GM21423 (cell line): ENCODE data around the gene TLE6.
A peak's percentile ranks its signal among the peaks of the same experiment; 100 is the strongest.
"Not testable (repeated sequence)": the region's sequence is repeated elsewhere in the genome, so short reads cannot be mapped to it uniquely, and the experiment has no call there.

Experiments used
- ATAC-seq: cut with Tn5 transposase; IDR thresholded peaks from one replicate; pipeline ENCODE4 v1.9.1; 2021; ENCODE audit warnings: mild to moderate bottlenecking, moderate library complexity; ENCODE audit not compliant: unreplicated experiment

The TLE6 gene

DNA sequence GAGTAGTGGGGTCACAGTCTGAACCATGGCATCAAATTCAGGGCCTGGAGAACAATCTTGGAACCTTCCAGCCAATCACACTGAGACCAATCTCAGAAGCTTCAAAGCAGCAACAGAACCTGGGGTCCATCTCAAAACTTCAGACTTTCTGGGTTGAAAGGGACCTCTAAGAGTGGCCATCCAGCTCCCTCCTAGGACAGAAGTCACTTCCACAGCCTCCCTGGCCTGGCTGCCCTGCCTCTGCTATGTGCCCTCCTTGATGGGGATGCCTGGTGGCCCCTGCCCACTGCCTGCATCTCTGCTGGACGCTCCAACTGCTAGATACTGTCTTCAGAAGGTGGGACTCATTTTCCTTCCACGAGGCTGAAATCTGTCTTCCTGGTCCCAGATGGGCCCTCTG is 49.9 kb downstream of the TLE6 start:
- no peak for ATAC-seq

DNA sequence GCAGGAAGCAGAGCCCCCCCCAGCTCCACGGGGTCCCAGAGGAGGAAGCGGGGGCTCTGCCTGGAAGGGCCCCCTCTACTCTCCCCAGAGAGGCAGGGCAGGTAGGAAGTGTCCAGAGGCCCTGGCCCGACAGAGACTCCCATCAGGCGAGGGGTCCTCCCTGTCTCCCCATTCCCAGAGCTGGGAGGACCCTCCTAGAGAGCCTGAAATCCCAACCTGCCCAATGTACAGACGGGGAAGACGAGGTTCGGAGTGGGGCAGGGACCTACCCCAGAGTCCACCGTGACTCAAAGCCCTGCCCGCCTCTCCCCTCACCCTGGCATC is 50.6 kb downstream of the TLE6 start:
- no peak for ATAC-seq

DNA sequence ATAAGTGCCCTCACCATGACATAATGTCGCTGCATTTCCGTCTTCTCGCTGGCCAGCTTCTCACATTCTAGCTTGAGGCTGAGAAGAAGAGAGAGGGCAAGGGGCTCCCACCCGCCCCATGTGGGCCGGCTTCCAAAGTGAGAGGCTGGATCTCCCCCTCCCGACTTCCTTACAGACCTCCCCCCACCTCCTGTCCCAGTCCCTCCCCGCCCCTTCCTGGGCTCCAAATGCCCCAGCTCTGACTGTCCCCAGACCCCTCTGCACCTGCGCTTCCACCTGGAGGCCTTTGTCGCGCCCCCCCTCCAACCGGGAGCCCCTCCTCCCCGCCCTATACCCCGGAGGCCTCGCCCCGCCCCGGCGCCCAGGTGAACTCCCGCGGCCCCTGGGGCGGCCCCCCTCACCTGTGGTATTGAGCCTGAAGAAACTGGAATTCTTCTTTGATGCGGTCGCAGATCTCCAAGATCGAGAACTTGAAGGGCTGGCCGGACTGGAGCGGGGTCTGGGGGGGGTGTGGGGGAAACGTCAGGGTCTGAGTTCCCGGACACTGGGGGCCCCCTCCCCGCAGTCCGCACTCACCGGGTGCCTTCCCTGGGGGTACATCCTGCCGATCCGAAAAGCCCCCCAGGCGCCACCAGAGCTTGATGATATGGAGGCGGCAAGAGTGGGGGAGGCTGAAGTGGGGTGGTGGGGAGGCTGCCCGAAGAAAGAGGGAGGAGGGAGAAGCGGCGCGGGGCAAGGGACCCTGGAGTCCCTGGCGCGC is 51.1 kb downstream of the TLE6 start:
- ATAC-seq: no peak

DNA sequence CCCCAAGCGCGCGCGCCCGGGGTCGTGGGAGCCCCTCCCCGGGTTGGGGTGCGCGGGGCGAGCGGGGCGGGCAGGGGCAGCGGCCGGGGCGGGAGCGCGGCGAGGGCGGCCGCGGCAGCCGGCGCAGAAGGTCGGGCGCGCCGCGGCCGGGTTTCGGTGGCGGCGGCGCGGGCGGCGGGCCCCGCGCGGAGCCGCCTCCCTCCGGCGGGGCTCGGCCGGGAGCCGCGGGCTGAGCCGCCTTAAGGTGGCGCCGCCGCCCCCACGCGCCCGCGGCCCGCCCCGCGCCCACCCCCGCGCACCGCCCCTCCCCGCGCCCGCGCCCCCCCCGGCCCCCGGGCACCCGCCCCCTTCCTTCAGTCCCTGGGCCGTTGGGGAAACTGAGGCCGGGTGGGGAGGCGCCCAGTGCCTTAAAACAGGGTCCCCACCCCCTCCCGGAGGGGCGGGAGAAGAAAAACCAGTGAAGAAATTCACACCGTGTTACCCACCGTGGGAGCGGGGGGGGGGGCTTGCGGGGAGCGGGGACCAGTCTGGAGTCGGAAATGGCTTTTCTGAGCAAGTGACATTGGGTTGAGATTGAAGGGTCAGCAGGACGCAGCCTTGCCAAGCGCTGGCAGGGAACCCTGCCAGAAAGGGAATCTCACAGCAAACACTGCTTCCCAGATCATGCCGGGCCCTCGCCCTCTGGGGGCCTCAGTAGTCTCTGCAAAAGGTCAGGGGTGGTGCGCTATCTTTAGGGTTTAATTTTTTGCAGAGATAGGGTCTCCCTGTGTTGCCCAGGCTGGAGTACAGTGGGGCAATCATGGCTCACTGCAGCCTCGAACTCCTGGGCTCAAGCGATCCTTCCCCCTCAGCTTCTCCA is 51.9 kb downstream of the TLE6 start, which contains the start of gene TLE2:
Gene TLE2 (minus strand): TSS at position 216 of the 859 bp plus-strand sequence. CDS start 376 bp downstream, outside the sequence.
- no peak for ATAC-seq

DNA sequence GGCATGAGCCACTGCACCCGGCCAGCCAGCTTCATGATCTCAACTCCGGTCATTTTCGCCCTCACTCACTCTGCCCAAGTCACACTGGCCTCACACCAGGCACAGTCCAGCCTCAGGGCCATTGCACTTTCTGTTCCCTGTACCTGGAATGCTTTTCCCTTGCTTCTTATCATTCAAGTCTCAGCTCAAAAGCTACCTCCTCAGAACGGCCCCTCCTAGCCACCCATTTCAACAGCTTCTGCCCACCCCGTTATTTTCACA is 54.2 kb downstream of the TLE6 start:
- no peak for ATAC-seq

DNA sequence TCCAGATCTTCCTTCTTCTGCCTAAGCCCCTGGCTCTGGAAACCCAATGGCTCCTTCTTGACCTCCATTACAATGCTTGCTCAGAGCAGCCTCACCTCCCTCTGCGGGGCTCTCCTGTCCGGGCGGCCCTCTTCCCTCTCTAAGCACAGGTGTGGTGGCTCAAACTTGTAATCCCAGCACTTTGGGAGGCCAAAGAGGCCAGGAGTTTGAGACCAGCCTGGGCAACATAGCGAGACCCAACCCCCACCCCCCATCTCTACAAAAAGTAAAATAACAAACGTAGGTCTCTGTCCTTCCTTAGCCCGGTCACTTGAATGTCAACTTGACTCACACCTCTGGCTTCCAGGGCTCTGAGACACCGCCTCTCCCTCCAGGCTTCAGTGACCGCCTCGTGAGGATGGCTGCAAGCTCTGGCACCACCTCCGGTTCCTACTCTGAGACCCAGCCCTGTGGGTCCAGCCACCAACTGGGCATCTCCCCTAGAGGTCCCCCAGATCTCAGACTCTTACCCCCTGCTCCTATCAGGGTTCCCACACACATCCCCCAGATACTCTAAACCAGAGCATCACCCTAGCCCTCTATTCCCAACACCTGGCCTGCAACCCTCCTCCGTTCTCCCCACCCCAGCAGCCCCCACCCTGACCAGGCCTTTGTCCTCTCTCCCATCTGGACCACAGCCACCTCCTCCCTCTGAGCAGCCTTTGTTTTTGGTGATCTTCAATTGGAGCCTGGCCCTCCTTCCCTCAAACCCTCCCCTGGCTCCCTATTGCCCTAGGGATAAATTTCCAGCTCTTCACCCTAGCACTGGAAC is 56.4 kb downstream of the TLE6 start:
- no peak for ATAC-seq

DNA sequence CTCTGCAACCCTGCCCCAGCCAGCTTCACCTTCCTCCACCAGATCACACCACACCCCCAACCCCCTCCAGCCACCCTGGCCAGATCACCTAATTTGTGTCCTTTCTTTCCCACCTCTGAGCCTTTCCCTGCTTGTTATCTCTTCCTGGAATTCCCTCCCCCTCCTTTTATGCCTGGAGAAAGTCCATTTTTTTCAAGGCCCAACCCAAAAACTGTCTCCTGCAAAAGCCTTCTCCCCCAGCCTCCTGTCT is 57.0 kb downstream of the TLE6 start:
- no peak for ATAC-seq

DNA sequence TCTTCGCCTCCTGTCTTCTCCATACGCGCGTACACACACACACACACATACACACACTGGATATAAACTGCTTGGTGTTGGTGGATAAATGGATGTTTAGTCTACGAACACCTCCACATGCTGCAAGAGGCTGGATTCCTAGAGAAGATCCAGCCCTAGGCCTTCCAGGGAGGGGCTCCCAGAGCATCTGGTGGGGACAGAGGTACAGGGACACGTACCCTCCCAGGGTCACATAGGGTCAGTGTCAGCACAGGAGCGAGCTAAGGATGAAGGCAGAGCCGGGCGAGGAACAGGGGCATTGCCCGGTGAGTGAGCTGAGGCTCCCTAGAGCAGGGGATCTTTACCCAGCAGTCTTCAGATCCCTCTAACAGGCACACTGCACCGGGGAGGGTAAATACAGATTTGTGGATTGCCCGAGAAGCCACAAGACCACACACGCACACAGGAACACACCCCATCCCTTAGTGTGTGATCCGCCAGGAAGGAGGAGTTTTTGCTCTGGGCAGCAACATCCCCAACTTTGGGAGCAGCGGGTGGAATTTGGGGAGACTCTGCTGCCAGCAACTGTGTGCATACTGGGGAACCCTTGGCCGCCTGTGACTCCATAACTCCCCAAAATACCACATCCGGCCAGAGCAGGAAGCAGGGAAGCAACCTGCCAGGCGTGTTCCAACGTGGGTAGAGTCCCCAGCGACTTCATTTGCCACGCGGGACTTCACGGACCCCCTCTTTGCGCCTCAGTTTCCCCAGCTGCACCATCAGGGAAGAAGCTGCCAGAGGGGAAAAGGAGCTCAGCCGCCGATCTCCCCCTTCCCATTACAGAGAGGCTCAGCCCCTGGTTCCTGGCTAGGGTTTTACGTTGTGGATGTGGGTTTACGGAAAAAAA is 57.5 kb downstream of the TLE6 start:
- ATAC-seq: no peak

DNA sequence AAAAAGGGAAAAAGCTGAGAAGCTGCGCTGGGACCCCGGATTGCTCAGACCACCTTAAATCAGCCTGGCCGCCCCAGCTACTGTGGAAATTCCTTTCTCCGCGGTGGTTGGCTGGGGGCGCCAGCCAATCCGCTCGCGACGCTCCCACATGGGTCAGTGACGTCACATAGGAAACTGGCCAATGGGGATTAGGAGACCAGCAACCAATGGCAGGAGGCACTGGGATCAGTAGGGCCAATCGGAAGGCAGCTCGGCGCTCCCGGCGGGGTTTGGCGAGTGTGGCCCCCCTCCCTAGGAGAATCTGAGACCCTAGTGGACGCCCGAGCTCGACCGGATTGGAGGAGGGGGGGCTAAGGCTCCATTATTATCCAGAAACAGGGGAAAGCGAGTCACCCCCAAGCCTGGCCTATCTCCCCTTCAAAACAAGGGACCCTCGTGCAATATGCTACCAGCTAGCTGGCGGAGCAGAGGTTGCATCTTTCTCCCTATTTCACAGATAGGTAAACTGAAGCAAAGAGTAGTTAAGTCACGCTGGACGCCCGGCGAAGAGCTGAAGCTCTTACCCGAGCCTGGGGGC is 58.3 kb downstream of the TLE6 start:
- peak; percentile 87 for ATAC-seq

DNA sequence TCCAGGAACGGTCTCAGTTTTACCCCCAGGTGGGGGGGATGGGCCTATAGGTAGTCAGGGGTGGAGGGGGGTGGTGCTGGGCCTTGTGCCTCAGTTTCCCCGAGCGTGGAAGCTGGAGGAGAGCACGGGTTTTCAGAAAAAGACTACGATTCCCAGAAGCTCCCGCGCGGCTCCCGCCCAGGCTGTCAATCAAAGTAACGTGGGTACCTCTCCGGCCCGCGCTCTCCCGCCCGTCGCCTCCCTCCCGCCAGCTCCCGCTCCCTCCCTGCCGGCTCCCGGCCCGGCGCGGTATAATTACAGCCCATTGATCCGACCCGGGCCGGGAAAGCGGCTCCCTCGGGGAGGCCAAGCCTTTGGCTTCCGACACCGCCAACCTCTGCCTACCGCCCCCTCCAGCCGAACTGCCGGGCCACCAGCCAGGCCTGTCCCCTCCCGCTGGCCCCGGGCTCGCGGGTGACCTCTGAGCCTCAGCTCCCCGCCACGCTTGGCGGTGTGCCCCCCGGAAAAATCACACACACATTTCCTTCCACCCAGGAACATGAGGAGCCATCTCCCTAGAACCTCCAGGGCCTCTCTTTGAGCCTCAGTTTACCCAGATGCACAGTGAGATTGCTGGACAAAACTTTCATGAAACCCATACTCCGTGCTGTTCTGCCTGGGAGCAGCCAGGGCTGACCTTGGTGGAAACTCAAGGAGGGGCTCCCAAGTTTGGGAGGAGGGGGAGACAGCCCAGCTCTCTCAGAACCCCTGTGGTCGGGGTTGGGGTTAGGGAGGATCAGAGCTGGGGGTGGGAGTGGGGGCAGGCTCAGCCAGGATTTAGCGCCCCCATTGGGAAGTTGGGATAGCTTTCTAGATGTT is 59.0 kb downstream of the TLE6 start:
- peak; percentile 46 for ATAC-seq

DNA sequence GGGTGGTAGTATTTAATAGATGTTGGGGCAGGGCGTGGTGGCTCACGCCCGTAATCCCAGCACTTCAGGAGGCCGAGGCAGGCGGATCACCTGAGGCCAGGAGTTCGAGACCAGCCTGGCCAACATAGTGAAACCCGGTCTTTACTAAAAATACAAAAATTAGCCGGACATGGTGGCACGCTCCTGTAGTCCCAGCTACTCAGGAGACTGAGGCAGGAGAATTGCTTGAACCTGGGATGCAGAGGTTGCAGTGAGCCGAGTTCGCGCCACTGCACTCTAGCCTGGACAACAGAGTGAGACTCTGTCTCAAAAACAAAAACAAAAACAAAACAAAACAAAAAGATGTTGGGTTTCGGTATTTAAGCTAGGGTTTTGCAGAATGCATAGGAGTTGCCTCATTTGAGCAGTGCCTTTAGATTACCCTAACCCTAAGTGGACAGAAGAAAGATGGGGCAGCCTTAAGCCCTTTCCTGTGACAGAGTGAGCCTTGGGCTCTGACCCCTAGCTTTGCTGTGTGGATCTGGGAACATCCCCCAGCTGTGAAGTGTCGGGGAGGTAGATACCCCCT is 59.7 kb downstream of the TLE6 start:
- ATAC-seq: not testable (repeated sequence)

DNA sequence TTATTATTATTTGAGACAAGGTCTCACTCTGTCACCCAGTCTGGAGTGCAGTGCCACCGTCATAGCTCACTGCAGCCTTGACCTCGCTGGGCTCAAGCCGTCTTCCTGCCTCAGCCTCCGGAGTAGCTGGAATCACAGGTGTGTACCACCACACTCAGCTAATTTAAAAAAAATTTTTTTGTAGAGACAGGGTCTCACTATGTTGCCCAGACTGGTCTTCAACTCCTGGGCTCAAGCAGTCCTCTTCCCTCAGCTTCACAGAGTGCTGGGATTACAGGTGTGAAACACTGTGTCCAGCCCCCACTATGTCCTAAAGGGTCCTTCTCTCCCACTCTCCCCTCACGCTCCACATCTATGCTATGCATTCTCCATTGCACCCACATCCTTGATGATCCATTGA is 60.9 kb downstream of the TLE6 start:
- no peak for ATAC-seq

DNA sequence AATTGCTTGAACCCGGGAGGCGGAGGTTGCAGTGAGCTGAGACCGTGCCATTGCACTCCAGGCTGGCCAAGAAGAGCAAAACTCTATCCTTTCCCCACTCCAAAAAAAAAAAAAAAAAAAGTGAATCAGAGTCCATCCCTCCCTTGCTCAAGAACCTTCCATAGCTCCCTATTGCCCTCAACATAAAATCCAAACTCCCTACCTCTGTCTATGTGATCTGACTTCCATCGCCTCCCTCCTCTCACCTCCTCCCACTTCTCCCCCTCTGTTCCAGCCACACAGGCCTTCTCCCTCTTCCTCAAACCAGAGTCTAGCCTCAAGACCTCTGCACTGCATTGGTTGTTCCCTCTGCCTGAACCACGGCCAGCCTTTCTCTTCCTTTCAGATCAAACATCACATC is 61.8 kb downstream of the TLE6 start:
- no peak for ATAC-seq

DNA sequence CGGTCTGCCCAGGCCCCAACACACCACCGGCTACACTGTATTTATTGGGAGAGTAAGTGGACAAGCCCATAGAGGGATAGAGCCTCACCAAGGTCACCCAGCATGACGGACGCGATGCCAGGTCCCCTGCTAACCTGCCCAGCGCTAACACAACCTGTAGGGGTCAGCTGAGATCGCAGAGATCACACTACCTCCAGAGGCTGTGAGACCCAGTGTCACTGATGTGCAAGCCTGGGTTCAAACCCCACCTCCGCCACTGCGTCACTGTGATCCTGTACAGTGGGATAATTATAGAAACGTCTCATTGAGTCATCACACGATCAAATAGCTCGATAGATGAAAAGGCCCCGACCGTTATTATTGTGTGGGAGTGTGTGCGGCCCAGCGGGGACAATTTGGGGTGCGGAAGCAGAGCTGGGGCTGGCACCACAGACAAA is 62.3 kb downstream of the TLE6 start:
- ATAC-seq: no peak

DNA sequence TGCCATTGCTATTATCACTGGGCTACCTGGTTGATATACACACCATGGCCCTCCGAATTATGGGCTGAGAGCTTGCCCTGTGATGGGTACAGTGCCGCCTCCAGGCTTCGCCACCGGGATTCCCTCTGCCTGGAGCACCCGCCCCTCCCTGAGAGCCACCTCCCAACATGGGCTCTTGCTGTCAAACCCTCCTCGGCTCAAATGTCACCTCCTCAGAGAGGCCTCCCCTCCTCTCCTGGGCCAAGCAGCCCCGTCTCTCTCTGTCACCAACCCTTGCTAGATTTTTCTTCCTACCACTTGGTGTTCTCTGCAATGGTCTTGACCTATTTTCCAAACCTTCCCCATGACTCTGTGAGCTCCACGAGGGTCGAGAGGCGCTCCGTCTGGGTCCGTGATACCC is 64.0 kb downstream of the TLE6 start:
- no peak for ATAC-seq

DNA sequence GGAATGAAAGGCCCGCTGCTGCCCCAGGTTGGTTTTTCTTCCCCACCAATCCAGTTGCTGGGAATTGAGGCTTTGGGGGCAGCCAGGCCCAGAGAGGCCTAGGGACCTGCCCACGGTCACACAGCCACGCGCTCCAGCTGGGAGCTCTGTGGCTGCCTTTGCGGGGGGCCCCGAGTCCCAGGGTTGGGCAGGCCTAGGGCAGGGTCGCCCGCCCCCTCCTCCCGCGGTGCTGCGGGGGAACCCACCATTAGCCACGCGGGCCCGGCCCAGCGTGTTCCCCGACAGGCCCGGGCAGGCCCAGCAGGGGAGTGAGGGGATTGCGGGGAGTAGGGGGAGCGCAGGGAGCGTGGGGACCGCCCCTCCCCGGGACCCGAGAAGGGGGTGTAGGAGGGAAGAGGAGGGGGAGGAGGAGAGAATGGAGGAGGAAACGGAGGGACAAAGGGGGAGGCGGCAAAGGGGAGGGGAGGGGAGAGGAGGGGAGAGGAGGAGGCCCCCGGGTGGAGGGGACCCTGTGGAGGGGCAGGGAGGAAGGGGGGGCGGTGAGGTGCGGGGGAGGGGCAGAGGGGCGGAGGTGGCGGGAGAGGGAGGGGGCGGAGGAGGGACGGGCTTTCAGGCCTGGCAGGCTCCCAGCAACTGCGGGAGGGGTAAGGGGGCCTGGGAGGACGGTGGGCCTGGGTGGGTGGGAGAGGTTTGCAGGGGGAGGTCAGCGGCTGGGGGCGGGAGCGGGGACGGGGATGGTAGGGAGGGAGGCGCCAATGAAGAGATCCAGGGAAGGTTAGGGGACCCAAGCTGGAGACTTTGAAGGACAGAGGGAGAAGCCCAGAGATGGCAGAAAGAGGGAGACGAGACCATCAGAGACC is 64.6 kb downstream of the TLE6 start:
- ATAC-seq: no peak

DNA sequence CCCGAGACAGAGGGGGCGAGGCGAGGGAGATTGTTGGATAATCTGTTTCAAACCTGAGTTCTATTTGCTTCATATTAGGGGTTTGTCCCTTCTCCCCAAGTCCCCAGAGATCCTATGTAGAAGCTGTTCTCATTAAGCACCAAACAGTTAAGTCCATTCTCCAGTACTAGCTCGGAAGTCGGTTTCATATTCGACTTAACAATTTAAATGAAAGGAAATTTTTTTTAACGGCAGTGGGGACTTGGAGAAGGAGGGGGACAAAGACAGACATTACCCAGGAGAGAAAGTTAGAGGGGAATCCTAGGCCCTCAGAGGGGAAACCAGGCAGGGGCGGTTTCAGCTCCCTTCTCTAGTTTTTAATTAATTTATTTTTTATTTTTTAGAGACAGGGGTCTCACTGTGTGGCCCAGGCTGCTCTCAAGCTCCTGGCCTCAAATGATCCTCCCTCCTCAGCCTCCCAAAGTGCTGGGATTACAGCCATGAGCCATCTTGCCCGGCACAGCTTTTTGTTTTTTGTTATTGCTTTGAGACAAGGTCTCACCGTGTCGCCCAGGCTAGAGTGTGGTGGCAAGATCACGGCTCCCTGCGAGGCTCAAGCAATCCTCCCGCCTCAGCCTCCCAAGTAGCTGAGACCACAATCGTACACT is 65.4 kb downstream of the TLE6 start:
- no peak for ATAC-seq
